NOMO-1 treated with dmso at 0.1 percent for 144 hours (cell line): ENCODE measurements around the gene HNRNPM.
"Not testable (repeated sequence)": the region's sequence is repeated elsewhere in the genome, so short reads cannot be mapped to it uniquely, and the experiment has no call there.

ENCODE experiments used
- DNase-seq: peaks from one replicate; lab custom pipeline; 2025; ENCODE audit not compliant: unreplicated experiment; lab: John Stamatoyannopoulos, UW

The HNRNPM gene, protein sequence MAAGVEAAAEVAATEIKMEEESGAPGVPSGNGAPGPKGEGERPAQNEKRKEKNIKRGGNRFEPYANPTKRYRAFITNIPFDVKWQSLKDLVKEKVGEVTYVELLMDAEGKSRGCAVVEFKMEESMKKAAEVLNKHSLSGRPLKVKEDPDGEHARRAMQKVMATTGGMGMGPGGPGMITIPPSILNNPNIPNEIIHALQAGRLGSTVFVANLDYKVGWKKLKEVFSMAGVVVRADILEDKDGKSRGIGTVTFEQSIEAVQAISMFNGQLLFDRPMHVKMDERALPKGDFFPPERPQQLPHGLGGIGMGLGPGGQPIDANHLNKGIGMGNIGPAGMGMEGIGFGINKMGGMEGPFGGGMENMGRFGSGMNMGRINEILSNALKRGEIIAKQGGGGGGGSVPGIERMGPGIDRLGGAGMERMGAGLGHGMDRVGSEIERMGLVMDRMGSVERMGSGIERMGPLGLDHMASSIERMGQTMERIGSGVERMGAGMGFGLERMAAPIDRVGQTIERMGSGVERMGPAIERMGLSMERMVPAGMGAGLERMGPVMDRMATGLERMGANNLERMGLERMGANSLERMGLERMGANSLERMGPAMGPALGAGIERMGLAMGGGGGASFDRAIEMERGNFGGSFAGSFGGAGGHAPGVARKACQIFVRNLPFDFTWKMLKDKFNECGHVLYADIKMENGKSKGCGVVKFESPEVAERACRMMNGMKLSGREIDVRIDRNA

DNA sequence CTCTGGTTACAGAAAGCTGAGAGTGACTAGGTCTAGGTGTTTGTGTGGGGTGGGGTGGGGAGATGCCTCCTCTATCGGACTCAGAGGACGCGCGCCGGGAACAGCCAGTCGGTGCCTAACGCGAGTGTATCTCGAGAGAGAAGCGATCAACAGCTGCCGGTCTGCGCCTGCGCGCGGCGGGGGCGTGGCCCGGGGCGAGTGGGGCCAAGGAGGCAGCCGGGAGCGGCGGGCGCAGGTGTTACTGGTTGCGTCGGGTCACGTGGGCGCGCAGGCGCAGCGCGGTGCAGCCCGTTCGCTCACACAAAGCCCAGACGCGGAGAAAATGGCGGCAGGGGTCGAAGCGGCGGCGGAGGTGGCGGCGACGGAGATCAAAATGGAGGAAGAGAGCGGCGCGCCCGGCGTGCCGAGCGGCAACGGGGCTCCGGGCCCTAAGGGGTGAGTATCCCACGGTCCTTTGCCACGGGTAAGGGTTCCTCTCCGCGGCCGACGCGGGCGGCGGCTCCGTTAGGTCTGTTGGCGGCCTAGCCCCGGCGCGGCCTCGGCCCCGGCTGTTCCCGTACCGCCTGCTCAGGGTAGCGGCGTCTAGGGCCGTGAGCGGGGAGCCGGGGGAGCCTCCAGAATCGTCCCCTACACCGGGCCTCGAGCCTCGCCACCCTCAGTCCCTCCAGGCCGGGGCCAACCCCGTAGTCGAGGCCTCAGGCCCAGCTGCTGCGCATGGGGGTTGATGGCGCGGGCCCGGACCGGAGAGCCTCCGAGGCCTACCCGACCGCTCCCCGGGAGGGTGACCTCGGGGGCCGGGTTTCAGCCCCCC lies at the start of gene HNRNPM:
TSS of gene HNRNPM (plus strand) at position 299 of the 811 bp plus-strand sequence. CDS start at position 323, 24 bp downstream.
- DNase-seq = peak; percentile 99

DNA sequence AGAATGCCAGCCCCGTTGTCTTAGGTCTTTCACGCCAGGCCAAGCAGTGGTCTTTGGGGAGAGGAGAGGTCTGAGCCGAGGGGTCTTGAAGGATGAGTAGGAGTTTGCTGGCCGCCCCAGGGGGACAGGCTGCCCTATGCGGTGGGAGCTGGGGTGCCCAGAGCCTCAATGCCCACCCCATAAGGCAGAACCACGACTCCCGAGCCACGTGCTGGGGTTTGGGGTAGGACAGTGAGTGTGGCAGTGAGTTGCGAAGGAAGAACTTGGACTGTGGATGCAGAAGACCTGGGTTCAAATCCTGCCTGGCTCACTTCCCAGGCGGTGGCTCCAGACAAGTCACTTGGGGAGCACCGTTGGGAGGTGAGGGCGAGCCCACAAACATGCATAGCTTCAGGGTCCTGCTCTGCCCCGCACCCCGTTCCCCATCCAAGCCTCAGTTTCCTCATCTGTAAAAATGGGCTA lies 49.1 kb upstream of the HNRNPM start:
- no peak for DNase-seq

DNA sequence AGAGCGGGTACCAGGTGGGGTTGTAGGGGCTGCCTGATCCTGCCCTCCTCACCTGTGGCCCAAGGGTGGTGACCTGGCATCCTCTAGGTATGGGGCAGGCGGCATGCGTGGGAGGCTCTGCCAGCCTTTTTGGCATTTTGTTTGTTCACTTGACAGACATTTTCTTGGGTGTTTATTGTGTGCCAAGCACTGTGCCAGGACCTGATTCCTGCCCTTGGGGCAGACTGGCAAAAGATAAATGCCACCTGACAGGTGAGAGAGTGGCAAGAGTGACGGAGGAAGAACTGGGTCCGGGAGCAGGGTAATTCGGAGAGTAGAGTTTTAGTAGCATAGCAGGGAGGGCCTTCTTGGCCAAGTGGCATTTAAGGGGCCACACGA lies 48.6 kb upstream of the HNRNPM start:
- DNase-seq = no peak

DNA sequence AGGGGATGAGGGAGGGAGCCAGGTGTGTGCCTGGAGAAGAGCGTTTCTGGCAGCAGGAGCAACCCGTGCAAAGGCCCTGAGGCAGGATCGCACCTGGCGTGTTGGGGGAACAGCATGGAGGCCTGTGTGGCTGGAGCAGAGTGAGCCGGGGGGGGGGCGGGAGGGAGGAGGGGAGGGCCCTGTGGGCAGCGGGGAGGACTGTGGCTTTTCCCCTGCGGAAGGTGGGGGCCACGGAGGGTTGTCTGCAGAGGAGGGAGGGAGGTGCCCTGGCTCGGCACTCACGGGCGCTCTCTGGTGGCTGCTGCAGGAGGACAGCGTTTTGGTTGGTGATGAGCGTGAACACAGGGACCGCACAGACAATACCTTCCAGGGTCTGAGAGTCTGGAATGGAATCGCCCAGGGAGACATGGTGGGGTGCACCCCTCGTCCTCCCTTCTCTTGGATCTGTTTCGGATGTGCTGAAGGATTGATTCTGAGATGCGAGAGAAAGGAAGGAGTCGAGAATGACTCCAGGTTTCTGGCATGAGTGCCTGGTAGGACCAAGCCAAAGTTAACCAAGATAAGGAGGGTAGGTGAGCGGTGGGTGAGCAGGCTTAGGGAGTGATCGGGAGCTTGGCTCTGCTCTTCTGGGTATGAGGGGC lies 48.1 kb upstream of the HNRNPM start:
- peak; percentile 53 for DNase-seq

DNA sequence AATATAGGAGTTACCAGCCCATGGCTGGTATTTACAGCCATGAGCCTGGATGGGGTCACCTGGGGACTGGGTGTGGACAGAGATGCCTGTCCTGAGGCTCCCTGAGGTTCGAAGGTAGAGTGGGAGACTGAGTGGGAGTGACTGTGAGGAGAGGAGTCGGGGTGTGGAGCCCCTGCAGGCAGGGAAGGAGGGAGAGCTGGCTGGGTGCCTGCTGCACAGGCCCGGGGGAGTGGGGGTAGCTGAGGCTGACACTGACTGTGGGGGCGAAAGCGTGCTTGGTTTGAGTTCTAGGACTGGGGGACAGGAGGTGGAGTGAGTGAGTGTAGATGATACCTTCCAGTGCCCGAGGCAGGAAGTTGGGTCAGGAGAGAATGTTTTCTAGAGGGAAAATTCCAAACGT lies 47.5 kb upstream of the HNRNPM start:
- no peak for DNase-seq

DNA sequence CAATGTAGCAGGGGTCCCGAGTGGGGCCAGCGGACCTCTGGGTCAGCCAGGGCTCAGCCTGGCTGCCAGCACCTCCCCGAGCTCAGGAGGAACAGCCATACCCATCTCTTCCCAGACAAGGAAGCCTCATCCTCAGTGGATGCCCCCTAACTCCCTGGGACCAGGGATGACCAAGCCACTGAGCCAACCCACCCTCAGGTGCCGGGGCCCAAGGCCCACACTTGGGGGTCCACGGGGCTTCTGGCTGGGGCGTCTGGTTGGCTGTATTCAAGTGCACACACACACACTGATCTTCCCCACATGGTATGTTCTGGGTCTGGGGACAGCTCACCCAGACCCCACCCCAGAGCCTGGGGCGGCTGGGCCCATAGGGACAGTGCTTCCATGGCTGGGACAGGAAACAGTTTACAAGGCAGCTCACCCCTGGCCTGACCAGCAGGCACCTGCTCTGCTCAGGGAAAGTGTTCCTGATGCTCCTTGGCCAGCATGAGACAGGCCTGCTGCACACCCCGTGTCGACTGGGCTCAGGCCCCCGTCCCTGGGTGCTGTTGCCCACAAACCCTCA lies 46.9 kb upstream of the HNRNPM start:
- no peak for DNase-seq

DNA sequence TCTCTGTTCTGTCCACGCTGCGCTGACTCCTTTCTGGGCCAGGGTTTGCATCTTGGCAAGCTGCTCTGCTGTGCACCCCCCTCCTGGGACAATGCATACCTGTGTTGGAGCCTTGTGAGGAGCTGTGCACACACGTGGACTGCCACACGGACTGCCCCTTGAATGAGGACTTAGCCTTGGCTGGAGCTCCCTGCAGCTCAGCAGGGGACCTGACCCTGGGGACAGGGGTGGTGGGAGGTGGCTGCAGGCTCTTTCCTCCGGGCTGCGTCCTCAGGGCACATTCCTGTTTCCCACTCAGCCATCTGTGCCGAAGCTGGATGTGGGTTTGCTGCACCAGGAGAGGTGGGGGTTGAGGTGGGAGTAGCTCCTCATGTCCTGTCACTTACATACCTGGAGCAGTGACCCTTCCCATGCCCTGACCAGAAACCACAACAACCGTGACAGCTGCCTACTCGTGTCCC lies 46.4 kb upstream of the HNRNPM start:
- no peak for DNase-seq

DNA sequence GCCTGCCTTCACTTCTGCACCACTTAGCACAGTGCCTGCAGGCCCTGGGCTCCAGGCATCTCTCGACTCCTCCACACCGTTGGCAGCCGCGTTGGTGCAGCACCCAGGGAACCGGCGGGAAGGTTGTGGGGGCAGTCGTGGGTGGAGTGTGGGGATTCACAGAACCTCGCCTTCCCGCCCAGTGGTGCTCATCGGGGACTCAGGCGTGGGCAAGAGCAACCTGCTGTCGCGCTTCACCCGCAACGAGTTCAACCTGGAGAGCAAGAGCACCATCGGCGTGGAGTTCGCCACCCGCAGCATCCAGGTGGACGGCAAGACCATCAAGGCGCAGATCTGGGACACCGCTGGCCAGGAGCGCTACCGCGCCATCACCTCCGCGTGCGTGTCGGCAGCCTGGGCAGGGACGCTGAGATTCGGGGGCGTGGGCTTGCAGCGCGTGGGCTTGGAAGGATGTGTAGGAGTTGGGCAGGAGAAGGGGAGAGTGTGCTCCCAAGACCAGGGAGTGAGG lies 45.0 kb upstream of the HNRNPM start:
- no peak for DNase-seq

DNA sequence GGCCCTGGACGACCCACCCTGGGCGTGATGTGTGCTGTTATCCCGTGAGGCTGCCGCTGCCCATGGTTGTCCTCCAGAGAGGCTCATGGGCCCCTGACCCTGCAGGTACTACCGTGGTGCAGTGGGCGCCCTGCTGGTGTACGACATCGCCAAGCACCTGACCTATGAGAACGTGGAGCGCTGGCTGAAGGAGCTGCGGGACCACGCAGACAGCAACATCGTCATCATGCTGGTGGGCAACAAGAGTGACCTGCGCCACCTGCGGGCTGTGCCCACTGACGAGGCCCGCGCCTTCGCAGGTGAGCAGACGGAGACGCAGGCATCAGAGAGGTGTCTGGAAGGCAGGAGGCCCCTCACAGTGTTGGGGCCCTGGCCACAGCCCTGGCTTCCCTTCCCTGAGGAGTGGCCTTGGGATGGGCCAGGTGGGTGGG lies 42.8 kb upstream of the HNRNPM start:
- DNase-seq = no peak

DNA sequence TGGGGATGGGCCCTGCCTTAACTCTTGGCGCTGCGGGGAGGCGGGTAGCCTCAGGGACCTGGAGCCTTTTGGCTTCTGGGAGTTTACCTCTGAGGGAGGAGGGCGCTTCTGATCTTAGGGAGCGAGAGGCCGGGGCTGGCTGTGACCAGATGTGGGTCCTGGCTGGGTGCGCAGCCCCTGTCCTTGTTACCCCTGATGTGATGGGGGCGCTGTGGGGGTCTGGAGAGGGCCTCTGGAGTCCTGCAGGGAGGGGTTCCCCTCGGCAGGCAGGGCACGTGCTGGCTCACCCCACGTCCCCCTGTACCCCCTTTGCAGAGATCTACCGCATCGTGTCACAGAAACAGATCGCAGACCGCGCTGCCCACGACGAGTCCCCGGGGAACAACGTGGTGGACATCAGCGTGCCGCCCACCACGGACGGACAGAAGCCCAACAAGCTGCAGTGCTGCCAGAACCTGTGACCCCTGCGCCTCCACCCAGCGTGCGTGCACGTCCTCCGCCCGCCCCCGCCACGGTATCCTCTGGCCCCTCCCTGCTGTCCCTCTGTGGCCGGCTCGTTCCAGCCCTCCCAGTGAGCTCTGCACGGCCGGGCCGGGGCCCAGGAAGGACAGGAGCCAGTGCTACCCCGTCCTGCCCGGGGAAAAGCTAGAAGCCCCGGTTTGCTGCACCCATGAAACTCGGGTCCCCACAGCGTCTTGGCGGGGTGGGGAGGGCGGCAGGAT lies 41.5 kb upstream of the HNRNPM start:
- no peak for DNase-seq

DNA sequence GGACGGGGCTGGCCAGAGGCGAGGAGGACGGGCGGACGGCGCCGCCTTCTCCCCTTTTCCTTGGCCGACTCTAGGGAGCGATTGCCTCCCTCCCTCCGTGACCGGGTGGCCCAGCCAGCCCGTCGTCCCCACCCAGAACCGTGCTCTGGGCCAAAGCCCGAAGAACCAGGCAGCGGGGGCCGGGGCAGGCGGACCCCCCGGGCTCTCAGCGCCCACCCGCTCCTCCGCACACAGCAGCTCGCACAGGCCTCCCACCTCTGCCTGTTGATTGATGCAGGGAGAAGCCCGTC lies 41.0 kb upstream of the HNRNPM start:
- no peak for DNase-seq

DNA sequence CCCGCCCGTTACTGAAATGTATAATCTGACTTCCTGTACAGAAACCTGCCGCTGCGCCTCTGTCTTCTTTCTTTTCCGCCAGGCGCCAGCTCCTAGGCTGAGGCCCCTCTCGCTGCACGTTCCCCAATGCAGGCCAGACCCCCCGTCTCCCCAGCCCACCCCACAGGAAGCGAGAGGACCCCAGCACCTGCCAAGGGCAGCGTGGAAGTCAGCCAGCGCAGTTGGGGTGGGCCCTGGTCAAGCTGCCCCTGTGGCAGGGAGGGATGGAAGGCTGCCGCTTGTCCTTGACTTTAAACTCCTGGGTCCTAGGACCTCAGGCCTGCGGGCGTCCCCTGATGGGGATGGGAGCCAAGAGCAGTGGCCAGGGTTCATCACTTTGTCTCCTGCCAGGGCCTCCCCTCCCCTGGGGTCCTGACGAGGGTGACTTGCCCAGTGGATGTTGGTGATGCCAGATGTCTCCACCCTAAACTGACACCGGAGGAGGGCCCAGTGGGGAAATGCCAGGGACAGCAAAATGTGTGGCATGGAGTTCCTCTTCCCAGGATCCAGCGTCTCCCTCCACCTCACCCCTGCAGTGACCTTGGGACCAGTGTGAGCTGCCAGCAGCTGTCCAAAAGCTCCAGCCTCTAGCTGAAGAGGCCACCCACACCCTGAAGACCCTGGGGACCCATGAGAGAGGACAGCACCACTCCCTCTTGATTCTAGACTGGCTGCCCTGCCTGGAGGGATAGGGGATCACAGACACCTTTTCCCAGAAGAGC lies 40.2 kb upstream of the HNRNPM start:
- no peak for DNase-seq

DNA sequence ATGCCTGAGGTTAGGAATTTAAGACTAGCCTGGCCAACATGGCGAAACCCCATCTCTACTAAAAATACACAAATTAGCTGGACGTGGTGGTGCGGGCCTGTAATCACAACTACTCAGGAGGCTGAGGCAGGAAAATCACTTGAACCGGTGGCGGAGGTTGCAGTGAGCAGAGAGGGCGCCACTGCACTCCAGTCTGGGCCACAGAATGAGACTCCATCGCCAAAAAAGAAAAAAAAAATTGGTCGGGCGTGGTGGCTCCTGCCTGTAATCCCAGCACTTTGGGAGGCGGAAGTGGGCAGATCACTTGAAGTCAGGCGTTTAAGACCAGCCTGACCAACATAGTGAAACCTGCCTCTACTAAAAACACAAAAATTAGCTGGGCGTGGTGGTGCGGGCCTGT lies 34.1 kb upstream of the HNRNPM start:
- not testable (repeated sequence) for DNase-seq

DNA sequence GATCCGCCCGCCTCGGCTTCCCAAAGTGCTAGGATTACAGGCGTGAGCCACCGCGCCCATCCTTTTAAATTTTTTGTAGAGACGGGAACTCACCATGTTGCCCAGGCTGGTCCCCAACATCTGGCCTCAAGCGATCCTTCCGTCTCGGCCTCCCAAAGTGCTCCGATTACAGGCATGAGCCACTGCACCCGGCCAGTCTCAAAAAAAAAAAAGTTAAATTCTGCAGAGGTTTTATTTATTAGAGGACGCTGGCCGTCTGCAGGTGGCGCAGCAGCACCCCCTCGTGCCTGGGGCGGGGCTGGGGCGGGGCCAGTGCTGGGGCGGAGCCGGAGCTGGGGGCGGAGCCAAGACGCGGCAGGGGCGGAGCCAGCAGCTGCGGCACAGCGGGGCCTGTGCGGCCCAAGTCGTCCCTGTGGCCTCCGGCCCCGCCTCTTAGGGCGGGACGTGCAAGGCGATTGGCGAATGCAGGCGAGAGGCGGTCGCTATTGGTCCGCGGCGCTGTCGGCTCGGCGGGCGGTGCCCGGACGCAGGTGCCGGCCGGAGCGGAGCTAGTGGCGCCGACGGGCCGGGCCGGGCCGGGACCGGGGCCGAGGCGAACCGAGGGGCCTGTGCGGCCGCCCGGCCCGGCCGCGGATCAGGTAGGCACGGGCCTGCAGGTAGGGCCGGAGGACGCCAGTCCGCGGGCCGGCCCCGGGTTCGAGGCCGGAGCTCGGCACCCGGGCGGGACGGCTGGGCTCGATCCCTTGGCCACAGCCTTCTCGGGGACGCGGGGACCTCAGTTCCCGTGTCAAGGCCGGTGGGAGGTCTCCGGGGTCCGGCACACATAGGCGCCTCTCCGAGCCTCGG lies 31.8 kb upstream of the HNRNPM start, which contains the start of gene MARCHF2:
TSS of gene MARCHF2 (plus strand) at position 523 of the 846 bp plus-strand sequence. CDS start 8,536 bp downstream, outside the sequence.
- peak; percentile 88 for DNase-seq

DNA sequence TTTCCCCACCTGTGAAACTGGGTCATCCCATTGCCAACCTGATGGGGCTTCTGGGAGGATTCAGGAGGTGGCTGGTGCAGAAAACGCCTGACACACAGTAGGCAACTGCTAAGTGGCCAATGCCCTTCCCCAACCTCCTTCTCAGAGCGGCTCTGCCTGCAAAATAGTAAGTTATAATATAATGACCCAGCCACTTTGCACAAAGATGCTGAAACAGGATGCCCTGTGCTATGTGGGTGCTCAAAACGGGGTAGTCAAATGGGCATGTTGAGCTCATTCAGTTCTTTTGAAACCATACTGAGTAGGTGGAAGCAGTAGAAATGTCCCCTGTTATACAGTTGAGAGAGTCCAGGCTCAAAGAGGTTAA lies 31.2 kb upstream of the HNRNPM start:
- no peak for DNase-seq

DNA sequence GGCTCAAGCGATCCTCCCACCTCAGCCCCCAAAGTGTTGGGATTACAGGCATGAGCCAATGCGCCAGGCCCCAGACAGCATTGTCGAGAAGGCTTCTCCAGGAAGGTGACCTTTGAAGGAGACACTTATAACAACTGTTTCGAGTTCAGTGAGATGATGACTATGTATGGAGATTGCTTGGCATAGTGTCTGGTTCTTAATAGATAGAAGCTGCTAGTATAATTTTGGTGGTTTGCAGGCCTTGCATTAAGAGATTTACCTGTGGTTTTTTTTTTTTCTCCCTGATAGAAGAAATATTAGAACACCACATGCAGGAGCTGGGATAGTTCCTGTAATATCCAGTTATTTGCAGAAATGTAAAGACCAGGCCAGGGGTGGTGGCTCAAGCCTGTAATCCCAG lies 28.0 kb upstream of the HNRNPM start:
- no peak for DNase-seq

DNA sequence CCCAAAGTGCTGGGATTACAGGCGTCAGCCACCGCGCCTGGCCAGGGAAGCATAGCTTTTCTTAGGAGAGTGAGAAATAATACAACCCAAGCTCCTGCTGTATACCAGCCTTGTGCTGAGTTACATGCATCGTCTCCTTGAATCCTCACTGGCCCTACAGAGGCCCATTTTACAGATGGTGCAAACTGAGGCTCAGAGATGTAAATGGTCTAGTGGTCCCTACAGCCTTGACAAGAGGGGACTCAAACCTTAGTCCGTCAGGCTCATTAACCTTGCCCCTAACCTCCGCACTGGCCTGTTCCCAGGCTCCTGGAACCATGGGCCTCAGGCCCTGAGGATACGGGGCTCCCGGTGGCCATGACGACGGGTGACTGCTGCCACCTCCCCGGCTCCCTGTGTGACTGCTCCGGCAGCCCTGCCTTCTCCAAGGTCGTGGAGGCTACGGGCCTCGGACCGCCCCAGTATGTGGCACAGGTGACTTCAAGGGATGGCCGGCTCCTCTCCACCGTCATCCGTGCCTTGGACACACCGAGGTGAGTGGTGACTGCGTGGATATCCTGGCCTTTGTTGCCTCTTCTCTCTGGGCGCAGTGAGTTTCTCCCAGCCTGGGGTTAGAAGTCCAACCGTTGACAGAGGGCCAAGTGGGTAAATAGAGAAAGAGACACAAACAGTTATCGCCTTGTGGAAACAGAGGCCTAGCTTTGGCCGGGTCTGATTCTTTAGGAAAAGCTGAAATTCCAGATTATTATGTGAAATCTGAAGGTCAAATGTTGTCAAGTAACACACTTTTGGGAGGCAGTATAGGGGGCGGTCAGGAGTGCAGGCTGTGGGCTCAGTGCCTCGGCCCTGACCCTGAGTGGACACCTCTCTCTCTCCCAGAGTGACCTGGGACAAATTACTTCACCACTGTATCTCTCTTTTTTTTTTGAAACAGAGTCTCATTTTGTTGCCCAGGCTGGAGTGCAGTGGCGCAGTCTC lies 23.0 kb upstream of the HNRNPM start:
- DNase-seq = no peak
